HG03066 (cell line): ENCODE data around the gene PLPP3.

Experiments
- ATAC-seq: cut with Tn5 transposase; IDR thresholded peaks from one replicate; pipeline ENCODE4 v1.9.1; 2021; ENCODE audit warnings: low read depth; ENCODE audit not compliant: unreplicated experiment

Gene PLPP3

GRCh38 chr1:56577406-56578137, 1.8 kb downstream of the PLPP3 start:
- ATAC-seq, result no peak

GRCh38 chr1:56576880-56577405, 2.4 kb downstream of the PLPP3 start:
- ATAC-seq, result no peak

- no peak for ATAC-seq
Measured at GRCh38 chr1:56575865-56576264, 3.5 kb downstream of the PLPP3 start.

GRCh38 chr1:56574794-56575193, 4.6 kb downstream of the PLPP3 start:
- no peak for ATAC-seq

GRCh38 chr1:56573311-56573710, 6.1 kb downstream of the PLPP3 start:
- no peak for ATAC-seq

- ATAC-seq, result no peak
Measured at GRCh38 chr1:56572334-56573050, 6.9 kb downstream of the PLPP3 start.

GRCh38 chr1:56571448-56571847, 7.9 kb downstream of the PLPP3 start:
- no peak for ATAC-seq

- ATAC-seq, result no peak
Measured at GRCh38 chr1:56570924-56571372, 8.4 kb downstream of the PLPP3 start.

- ATAC-seq, result no peak
Measured at GRCh38 chr1:56569661-56570060, 9.7 kb downstream of the PLPP3 start.

- ATAC-seq, result no peak
Measured at GRCh38 chr1:56566994-56567393, 12.4 kb downstream of the PLPP3 start.

- ATAC-seq, result no peak
Measured at GRCh38 chr1:56566061-56566744, 13.2 kb downstream of the PLPP3 start.

- ATAC-seq, result no peak
Measured at GRCh38 chr1:56564615-56565014, 14.7 kb downstream of the PLPP3 start.

GRCh38 chr1:56563568-56563967, 15.8 kb downstream of the PLPP3 start:
- ATAC-seq, result no peak

- no peak for ATAC-seq
Measured at GRCh38 chr1:56562891-56563452, 16.4 kb downstream of the PLPP3 start.

- ATAC-seq, result no peak
Measured at GRCh38 chr1:56561227-56562019, 17.9 kb downstream of the PLPP3 start.

- ATAC-seq, result no peak
Measured at GRCh38 chr1:56557746-56558145, 21.6 kb downstream of the PLPP3 start.

- ATAC-seq, result no peak
Measured at GRCh38 chr1:56555448-56555847, 23.9 kb downstream of the PLPP3 start.

GRCh38 chr1:56553046-56553445, 26.3 kb downstream of the PLPP3 start:
- ATAC-seq, result no peak

- no peak for ATAC-seq
Measured at GRCh38 chr1:56552349-56552748, 27.0 kb downstream of the PLPP3 start.

GRCh38 chr1:56551691-56552090, 27.7 kb downstream of the PLPP3 start:
- ATAC-seq, result no peak
